Spleen (tissue), 11 donors: ENCODE results near the gene ABTB2. TPM values are rescaled to one million over a fixed set of nuclear protein-coding genes. Genes with fewer than 3 reads are reported as not detected.

ENCODE experiments used
- DNase-seq: peaks from one replicate; pipeline ENCODE4 v3.0.0-alpha.2; 2020
- H3K27ac ChIP-seq, 8 donors: fragments of 200-600 bp; sonication (generic) in 7 of 8; 1 replicate in 4 of 8; 2 replicates in 4 of 8; pipeline versions ENCODE4 v1.5.0 to v1.8.0; 2016 to 2021; ENCODE audit warnings: inconsistent platforms in 4 of 8, mild to moderate bottlenecking in 4 of 8, moderate library complexity in 1 of 8
- H3K27me3 ChIP-seq, 7 donors: fragments of 200-600 bp; sonication (generic) in 6 of 7; replicated peaks in 1 of 7; 1 replicate in 4 of 7; 2 replicates in 3 of 7; pipeline versions ENCODE4 v1.5.0 to v1.8.0; 2016 to 2021; ENCODE audit warnings: inconsistent platforms in 3 of 7, mild to moderate bottlenecking in 1 of 7
- H3K36me3 ChIP-seq, 6 donors: fragments of 200-600 bp; sonication (generic) in 5 of 6; 1 replicate in 4 of 6; 2 replicates in 2 of 6; pipeline versions ENCODE4 v1.5.0 to v1.8.0; 2016 to 2021; ENCODE audit warnings: inconsistent platforms in 2 of 6
- H3K4me1 ChIP-seq, 6 donors: fragments of 200-600 bp; sonication (generic) in 5 of 6; 1 replicate in 3 of 6; 2 replicates in 3 of 6; pipeline versions ENCODE4 v1.5.0 to v1.8.0; 2016 to 2021; ENCODE audit warnings: inconsistent platforms in 3 of 6
- H3K4me3 ChIP-seq, 8 donors: fragments of 200-600 bp; sonication (generic) in 7 of 8; 1 replicate in 4 of 8; 2 replicates in 4 of 8; pipeline versions ENCODE4 v1.5.0 to v1.8.0; 2016 to 2021; ENCODE audit warnings: inconsistent platforms in 4 of 8, mild to moderate bottlenecking in 4 of 8, moderate library complexity in 2 of 8
- H3K9me3 ChIP-seq, 8 donors: fragments of 200-600 bp; sonication (generic) in 7 of 8; 1 replicate in 4 of 8; 2 replicates in 4 of 8; pipeline versions ENCODE4 v1.5.0 to v1.8.0; 2016 to 2021; ENCODE audit warnings: inconsistent platforms in 4 of 8
- POLR2A ChIP-seq, 3 donors: fragments of 450-650 bp; IDR thresholded peaks; one replicate each; pipeline ENCODE4 v1.5.1; 2017; ENCODE audit warnings: antibody characterized with exemption in 3 of 3, mild to moderate bottlenecking in 1 of 3
- POLR2AphosphoS5 ChIP-seq, 3 donors: sonication (generic); formaldehyde crosslinking; IDR thresholded peaks; one replicate each; pipeline ENCODE4 v1.5.1; 2017; ENCODE audit warnings: antibody characterized with exemption in 3 of 3
- WGBS, 5 donors: extraction: QIAGEN DNeasy Blood & Tissue Kit in 3 of 5; methylation state at CpG; one replicate each; pipeline versions ENCODE4 v1.1.5 to v1.1.7; 2013 to 2018; 5-methylcytosine and 5-hydroxymethylcytosine counted together
- intact Hi-C: fragments of 100-400 bp; cut with DNase I; formaldehyde crosslinking; loops from one replicate; pipeline ENCODE4 v1.15.0; 2023; ENCODE audit warnings: low total_unique reads
- polyA plus RNA-seq, 3 donors: library from polyadenylated mRNA; stranded (reverse); fragments of 200-250 nt; gene quantifications; one replicate each; pipeline ENCODE4 v1.2.1, GENCODE V29; 2013
- total RNA-seq, 7 donors: library from RNA; depleted of rRNA in 3 of 7; stranded (reverse); fragments of >200 nt in 3 of 7; fragmentation: NEBNext Ultra II Directional in 4 of 7; extraction: Animal tissue kit (Norgen Biotek cat#: 25700) in 4 of 7; gene quantifications; one replicate each; pipeline versions ENCODE4 v1.1.0 to v1.2.1, GENCODE V29; 2016 to 2021
- TF ChIP-seq, protein P1 (sequence below), 11 experiments: fragments of 200-600 bp in 7 of 11; fragments of 450-650 bp in 4 of 11; sonication (generic) in 4 of 11; IDR thresholded peaks in 8 of 11; conservative IDR thresholded peaks in 3 of 11; 1 replicate in 7 of 11; 2 replicates in 4 of 11; pipeline versions ENCODE4 v1.4.0 to v1.8.0; 2016 to 2021; ENCODE audit warnings: antibody characterized with exemption in 11 of 11, inconsistent platforms in 4 of 11, mild to moderate bottlenecking in 1 of 11
- donor health status: healthy with polysubstance abuse.
- donor health status: DM: no; HTN: no; CAD: no; lungs with moderate emphysema.
- donor health status: DM: no; HTN: no; CAD: no.
- donor health status: Bipolar disorder and iron deficiency.
- donor health status: healthy.
- donor health status: DM: no; HTN: no; CAD: no.
- donor health status: DM: yes; HTN: yes; CAD: no.

The ABTB2 gene
- total and polyA plus RNA-seq, 10 donors = 0.41 to 2.9 (median 1.7) TPM

DNA sequence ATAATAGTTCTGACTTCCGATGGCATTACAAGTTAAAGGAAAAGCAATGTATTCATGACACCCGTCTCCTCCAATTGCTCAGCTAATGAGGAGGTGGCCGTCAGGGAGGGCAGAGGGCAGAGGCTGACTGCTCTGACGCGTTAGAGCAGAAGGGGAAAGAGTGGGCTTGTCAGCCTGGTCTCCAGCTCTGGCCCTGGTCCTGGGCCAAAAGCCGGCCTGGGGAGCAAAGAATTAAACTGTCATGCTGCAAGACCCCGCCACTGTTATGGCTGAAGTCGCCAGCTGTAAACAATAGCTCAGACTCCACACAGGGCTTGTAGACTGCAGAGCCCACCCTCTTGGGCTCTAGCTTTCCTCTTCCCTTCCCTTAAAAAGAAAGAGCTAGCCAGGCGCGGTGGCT lies 132.7 kb downstream of the ABTB2 start:
- intact Hi-C loops = no loop called here
- WGBS, 5 donors = 78 to 85% (median 82%) methylated on average over 10 of the region's 10 CpGs
- Histone ChIP-seq H3K36me3 (no peaks in the 10 kb centered on the region), H3K27ac (no peak overlapping the region), H3K27me3 (no peaks in the 10 kb centered on the region), H3K4me3 (no peak overlapping the region), H3K4me1 (no peaks in the 10 kb centered on the region), H3K9me3 (no peaks in the 10 kb centered on the region)
- TF ChIP-seq, protein P1, sequence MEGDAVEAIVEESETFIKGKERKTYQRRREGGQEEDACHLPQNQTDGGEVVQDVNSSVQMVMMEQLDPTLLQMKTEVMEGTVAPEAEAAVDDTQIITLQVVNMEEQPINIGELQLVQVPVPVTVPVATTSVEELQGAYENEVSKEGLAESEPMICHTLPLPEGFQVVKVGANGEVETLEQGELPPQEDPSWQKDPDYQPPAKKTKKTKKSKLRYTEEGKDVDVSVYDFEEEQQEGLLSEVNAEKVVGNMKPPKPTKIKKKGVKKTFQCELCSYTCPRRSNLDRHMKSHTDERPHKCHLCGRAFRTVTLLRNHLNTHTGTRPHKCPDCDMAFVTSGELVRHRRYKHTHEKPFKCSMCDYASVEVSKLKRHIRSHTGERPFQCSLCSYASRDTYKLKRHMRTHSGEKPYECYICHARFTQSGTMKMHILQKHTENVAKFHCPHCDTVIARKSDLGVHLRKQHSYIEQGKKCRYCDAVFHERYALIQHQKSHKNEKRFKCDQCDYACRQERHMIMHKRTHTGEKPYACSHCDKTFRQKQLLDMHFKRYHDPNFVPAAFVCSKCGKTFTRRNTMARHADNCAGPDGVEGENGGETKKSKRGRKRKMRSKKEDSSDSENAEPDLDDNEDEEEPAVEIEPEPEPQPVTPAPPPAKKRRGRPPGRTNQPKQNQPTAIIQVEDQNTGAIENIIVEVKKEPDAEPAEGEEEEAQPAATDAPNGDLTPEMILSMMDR (IDR thresholded peaks at IDR 0.05 in 8 of 11, conservative IDR thresholded peaks at IDR 0.05 in 3 of 11) = no peak
- TF ChIP-seq POLR2AphosphoS5 (IDR thresholded peaks at IDR 0.05) = no peak
- TF ChIP-seq POLR2A (IDR thresholded peaks at IDR 0.05) = no peak
- no peak for DNase-seq

DNA sequence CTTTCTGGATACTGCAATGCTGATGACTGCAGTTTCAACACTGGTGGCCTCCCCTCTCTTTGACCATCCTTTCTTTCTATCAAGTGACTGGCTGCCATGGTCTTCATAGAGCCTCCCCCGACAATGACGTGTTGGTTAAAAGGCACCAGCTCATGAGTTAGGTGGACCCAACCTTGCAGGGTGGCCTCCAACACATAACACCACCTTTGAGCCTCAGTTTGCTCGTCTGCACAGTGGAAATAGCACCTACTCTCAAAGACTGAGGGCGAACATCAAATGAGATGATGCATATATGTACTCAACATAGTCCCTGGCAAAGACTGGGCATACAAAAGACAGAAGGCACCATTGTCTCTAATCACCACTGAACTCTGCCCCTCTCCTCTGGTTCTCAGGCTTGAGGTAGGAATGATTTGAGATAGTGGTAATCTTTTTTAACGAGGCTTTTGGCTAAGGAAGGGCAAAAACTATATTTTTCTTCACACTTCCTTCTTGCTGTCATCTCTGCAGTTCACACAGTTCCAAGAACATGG lies 133.3 kb downstream of the ABTB2 start:
- TF ChIP-seq POLR2AphosphoS5 (IDR thresholded peaks at IDR 0.05) = no peak
- TF ChIP-seq POLR2A (IDR thresholded peaks at IDR 0.05) = no peak
- TF ChIP-seq, protein P1 (IDR thresholded peaks at IDR 0.05 in 8 of 11, conservative IDR thresholded peaks at IDR 0.05 in 3 of 11) = no peak
- Histone ChIP-seq H3K4me3 (no peak overlapping the region), H3K27me3 (no peaks in the 10 kb centered on the region)

DNA sequence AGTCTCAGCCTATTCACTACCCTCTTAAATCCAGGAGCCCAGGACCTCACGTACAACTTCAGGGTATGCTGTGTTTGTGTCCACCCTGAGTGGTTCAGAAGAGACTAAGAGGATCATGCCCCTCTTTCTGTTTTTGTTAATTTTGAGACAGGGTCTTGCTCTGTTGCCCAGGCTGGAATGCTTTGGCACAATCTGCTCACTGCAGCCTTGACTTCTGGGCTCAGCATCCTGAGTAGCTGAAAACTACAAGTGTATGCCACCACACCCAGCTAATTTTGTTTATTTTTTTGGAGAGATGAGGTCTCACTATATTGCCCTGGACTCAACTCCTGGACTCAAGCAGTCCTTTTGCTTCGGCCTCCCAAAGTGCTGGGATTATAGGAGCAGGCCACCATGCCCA lies 133.9 kb downstream of the ABTB2 start:
- intact Hi-C loops = no loop called here
- Histone ChIP-seq H3K27ac (no peak overlapping the region), H3K4me1 (no peaks in the 10 kb centered on the region), H3K9me3 (no peaks in the 10 kb centered on the region), H3K36me3 (no peaks in the 10 kb centered on the region), H3K4me3 (no peak overlapping the region), H3K27me3 (no peaks in the 10 kb centered on the region)
- WGBS, 5 donors = 91 to 95% (median 92%) methylated on average over 2 of the region's 2 CpGs
- TF ChIP-seq POLR2AphosphoS5 (IDR thresholded peaks at IDR 0.05) (no peak), POLR2A (IDR thresholded peaks at IDR 0.05) (no peak)
- TF ChIP-seq, protein P1 (IDR thresholded peaks at IDR 0.05 in 8 of 11, conservative IDR thresholded peaks at IDR 0.05 in 3 of 11) = no peak
- DNase-seq = no peak

More for the DNA sequence above, 133.3 kb downstream of the ABTB2 start:
- intact Hi-C loops = no loop called here
- Histone ChIP-seq H3K4me1 (no peaks in the 10 kb centered on the region), H3K9me3 (no peaks in the 10 kb centered on the region), H3K36me3 (no peaks in the 10 kb centered on the region), H3K27ac (no peak overlapping the region)
- DNase-seq = no peak
- WGBS, 5 donors = 78 to 86% (median 80%) methylated on average over 5 of the region's 5 CpGs

DNA sequence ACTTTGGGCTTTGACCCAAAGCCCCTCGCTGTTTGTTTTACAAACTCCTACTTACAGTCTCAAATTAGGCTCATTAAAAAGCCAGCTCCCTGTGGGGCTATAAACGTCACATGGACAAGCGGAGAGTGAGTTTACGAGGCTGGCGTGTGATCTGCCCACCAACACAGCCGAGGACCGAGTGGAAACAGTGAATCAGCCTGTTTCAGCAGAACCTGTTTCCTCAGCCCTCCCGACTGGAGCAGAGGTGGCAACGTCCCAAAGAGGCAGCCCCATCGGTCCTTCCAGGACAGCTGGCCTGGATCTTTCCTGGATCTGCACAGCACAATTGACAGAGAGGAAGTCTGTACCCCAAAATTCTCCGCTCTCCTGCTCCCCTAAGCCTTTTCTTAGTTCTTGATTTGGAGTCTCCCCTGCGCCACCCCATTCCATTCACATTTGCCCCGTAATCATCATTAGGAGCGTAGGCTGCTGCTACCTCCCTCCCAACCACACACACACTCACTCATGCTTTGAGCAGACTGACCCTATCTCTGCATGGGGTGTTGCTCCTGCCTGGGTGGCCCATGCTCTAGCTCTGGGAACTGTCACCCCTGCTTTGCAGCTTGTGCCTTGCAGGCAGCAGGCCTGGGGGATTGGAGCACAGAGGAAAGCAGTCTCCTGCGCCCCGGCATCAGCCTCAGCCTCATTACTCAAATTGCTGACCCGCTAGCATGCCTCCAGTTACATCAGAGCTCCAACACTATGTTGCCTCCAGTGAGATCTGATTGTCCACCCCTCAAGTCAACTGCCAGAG lies 134.6 kb downstream of the ABTB2 start:
- no peaks in the 10 kb centered on the region for H3K4me1 ChIP-seq
- no peak for TF ChIP-seq POLR2AphosphoS5 (IDR thresholded peaks at IDR 0.05)
- TF ChIP-seq, protein P1 (IDR thresholded peaks at IDR 0.05 in 8 of 11, conservative IDR thresholded peaks at IDR 0.05 in 3 of 11) = no peak
- TF ChIP-seq POLR2A (IDR thresholded peaks at IDR 0.05) = no peak
- no peak for DNase-seq
- no peaks in the 10 kb centered on the region for H3K36me3 ChIP-seq
- peak overlapping the region in 1 of 8 donors; percentile 11 for H3K27ac ChIP-seq
- 64 to 90% (median 83%) methylated on average over 17 of the region's 17 CpGs for WGBS, 5 donors
- H3K9me3 ChIP-seq = no peaks in the 10 kb centered on the region
- intact Hi-C loops = no loop called here
- H3K4me3 ChIP-seq = no peak overlapping the region
- H3K27me3 ChIP-seq = no peaks in the 10 kb centered on the region
